Measurements from ENCODE around the gene BACE2. TPM values are rescaled to one million over a fixed set of nuclear protein-coding genes. Genes with fewer than 3 reads are reported as not detected.

Gene BACE2
- total RNA-seq, 1 experiment from 2014 or later, result 23.2 TPM

DNA sequence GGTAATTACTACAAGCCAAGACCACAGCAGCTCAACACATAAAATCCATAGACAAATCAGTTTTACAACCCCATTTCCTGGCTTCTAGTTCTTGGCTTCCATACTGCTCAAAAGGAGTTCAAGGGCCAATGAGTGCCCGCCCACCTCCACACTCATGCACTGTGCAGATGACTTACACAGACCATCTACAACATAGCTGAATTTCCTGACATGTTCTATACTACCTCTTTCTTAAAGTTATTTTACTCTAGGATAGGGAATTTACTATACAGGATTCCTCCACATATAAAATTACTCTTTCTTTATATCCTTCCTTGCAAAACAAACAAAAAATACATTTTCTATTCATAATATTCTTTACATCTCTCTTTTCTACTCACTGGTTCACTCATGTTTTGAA lies 14.6 kb downstream of the BACE2 start:
- H3K9ac ChIP-seq (ENCODE audit: low read length), result no peak overlapping the region
- H2AFZ ChIP-seq (ENCODE audit: low read depth, low read length, poor library complexity, severe bottlenecking), result no peak overlapping the region
- no peak for DNase-seq (ENCODE audit: low read depth, low spot score)
- H3K4me2 ChIP-seq (ENCODE audit: low read length), result no peak overlapping the region
- H3K4me3 ChIP-seq (replicated peaks in 1 of 2; ENCODE audit: low read depth in 1 of 2, low read length in 2 of 2), result no peak overlapping the region
- H3K79me2 ChIP-seq (ENCODE audit: insufficient read depth, low read length), result peaks cover 15% of the 10 kb centered on the region; the same call in 1 of the 2 replicates
- intact Hi-C loops (cut with micrococcal nuclease), result no loop called here
- no peaks in the 10 kb centered on the region for H3K27me3 ChIP-seq (ENCODE audit: insufficient read depth, low read length)
- no peak for TF ChIP-seq TCF7L2 (IDR thresholded peaks at IDR 0.05; ENCODE audit: borderline replicate concordance, extremely low read depth, insufficient read depth, insufficient read length)
- TF ChIP-seq POLR2A (IDR thresholded peaks at IDR 0.05; ENCODE audit: borderline replicate concordance, extremely low read depth, insufficient read depth, insufficient read length), result no peak
- no peak for TF ChIP-seq YY1 (IDR thresholded peaks at IDR 0.05; ENCODE audit: extremely low read depth, insufficient replicate concordance, low read depth, low read length)
- no peak for TF ChIP-seq SP1 (IDR thresholded peaks at IDR 0.05; ENCODE audit: low read depth)
- TF ChIP-seq, protein P1, sequence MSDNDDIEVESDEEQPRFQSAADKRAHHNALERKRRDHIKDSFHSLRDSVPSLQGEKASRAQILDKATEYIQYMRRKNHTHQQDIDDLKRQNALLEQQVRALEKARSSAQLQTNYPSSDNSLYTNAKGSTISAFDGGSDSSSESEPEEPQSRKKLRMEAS (IDR thresholded peaks at IDR 0.05), result no peak
- TF ChIP-seq POLR2AphosphoS5 (IDR thresholded peaks at IDR 0.05; ENCODE audit: low read depth, low read length), result no peak
- no peak for TF ChIP-seq FOSL1 (IDR thresholded peaks at IDR 0.05; ENCODE audit: low read depth)
- TF ChIP-seq EGR1 (IDR thresholded peaks at IDR 0.05; ENCODE audit: low read depth), result no peak
- TF ChIP-seq, protein P2, sequence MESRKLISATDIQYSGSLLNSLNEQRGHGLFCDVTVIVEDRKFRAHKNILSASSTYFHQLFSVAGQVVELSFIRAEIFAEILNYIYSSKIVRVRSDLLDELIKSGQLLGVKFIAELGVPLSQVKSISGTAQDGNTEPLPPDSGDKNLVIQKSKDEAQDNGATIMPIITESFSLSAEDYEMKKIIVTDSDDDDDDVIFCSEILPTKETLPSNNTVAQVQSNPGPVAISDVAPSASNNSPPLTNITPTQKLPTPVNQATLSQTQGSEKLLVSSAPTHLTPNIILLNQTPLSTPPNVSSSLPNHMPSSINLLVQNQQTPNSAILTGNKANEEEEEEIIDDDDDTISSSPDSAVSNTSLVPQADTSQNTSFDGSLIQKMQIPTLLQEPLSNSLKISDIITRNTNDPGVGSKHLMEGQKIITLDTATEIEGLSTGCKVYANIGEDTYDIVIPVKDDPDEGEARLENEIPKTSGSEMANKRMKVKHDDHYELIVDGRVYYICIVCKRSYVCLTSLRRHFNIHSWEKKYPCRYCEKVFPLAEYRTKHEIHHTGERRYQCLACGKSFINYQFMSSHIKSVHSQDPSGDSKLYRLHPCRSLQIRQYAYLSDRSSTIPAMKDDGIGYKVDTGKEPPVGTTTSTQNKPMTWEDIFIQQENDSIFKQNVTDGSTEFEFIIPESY (IDR thresholded peaks at IDR 0.05; ENCODE audit: extremely low read depth, insufficient replicate concordance, low read length), result no peak
- no peak for TF ChIP-seq SIN3A (IDR thresholded peaks at IDR 0.05; ENCODE audit: low read depth)
- TF ChIP-seq, protein P3, sequence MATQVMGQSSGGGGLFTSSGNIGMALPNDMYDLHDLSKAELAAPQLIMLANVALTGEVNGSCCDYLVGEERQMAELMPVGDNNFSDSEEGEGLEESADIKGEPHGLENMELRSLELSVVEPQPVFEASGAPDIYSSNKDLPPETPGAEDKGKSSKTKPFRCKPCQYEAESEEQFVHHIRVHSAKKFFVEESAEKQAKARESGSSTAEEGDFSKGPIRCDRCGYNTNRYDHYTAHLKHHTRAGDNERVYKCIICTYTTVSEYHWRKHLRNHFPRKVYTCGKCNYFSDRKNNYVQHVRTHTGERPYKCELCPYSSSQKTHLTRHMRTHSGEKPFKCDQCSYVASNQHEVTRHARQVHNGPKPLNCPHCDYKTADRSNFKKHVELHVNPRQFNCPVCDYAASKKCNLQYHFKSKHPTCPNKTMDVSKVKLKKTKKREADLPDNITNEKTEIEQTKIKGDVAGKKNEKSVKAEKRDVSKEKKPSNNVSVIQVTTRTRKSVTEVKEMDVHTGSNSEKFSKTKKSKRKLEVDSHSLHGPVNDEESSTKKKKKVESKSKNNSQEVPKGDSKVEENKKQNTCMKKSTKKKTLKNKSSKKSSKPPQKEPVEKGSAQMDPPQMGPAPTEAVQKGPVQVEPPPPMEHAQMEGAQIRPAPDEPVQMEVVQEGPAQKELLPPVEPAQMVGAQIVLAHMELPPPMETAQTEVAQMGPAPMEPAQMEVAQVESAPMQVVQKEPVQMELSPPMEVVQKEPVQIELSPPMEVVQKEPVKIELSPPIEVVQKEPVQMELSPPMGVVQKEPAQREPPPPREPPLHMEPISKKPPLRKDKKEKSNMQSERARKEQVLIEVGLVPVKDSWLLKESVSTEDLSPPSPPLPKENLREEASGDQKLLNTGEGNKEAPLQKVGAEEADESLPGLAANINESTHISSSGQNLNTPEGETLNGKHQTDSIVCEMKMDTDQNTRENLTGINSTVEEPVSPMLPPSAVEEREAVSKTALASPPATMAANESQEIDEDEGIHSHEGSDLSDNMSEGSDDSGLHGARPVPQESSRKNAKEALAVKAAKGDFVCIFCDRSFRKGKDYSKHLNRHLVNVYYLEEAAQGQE (IDR thresholded peaks at IDR 0.05; ENCODE audit: low read depth), result no peak
- TF ChIP-seq EZH2phosphoT487 (IDR thresholded peaks at IDR 0.05; ENCODE audit: borderline replicate concordance), result no peak
- no peak for TF ChIP-seq SRF (IDR thresholded peaks at IDR 0.05; ENCODE audit: low read depth)
- no peak for TF ChIP-seq ZNF274 (IDR thresholded peaks at IDR 0.05; ENCODE audit: low read depth, low read length)
- TF ChIP-seq, protein P4, sequence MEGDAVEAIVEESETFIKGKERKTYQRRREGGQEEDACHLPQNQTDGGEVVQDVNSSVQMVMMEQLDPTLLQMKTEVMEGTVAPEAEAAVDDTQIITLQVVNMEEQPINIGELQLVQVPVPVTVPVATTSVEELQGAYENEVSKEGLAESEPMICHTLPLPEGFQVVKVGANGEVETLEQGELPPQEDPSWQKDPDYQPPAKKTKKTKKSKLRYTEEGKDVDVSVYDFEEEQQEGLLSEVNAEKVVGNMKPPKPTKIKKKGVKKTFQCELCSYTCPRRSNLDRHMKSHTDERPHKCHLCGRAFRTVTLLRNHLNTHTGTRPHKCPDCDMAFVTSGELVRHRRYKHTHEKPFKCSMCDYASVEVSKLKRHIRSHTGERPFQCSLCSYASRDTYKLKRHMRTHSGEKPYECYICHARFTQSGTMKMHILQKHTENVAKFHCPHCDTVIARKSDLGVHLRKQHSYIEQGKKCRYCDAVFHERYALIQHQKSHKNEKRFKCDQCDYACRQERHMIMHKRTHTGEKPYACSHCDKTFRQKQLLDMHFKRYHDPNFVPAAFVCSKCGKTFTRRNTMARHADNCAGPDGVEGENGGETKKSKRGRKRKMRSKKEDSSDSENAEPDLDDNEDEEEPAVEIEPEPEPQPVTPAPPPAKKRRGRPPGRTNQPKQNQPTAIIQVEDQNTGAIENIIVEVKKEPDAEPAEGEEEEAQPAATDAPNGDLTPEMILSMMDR (IDR thresholded peaks at IDR 0.05 in 2 of 3, conservative IDR thresholded peaks at IDR 0.05 in 1 of 3; ENCODE audit: borderline replicate concordance in 1 of 3, insufficient read depth in 1 of 3, low read depth in 2 of 3, low read length in 2 of 3), result no peak
- no peak for ATAC-seq
- ChIA-PET CTCF (interaction anchor here (1.2 kb wide), 1 partner anchor 12 kb away, joined by 3 read pairs; no protein-coding TSS in a partner anchor), RAD21 (ENCODE audit: low non-redundant PET in 1 of 2, low total read pairs in 2 of 2, uncharacterized antibody in 2 of 2, unreplicated experiment in 2 of 2) (no interaction called here), POLR2A (no interaction called here)
- no peaks in the 10 kb centered on the region for H3K9me2 ChIP-seq (ENCODE audit: insufficient read depth)
- no peak overlapping the region for H3K27ac ChIP-seq (ENCODE audit: low read depth, low read length)
- H3K4me1 ChIP-seq (ENCODE audit: control insufficient read depth in 1 of 2, insufficient read depth in 2 of 2, low read length in 2 of 2), result no peaks in the 10 kb centered on the region
- H3K36me3 ChIP-seq (ENCODE audit: control insufficient read depth in 1 of 2, insufficient read depth in 2 of 2, low read length in 2 of 2), result no peaks in the 10 kb centered on the region
- H4K20me1 ChIP-seq (ENCODE audit: insufficient read depth), result no peaks in the 10 kb centered on the region; the same call in 1 of the 2 replicates
- H3K9me3 ChIP-seq (ENCODE audit: control insufficient read depth in 1 of 2, insufficient read depth in 1 of 2, low read depth in 1 of 2, low read length in 2 of 2), result no peaks in the 10 kb centered on the region
- BruUV-seq (replicated peaks), result no TSS peak

All from HCT116 (cell line).